Muscle layer of colon (tissue), 2 donors: ENCODE data around the gene ACOT4.
"Not testable (repeated sequence)": the region's sequence is repeated elsewhere in the genome, so short reads cannot be mapped to it uniquely, and the experiment has no call there.

Source experiments
- H3K27ac ChIP-seq: one replicate; pipeline ENCODE4 v1.7.0; 2013; ENCODE audit warnings: low read depth, mild to moderate bottlenecking, low read length, moderate library complexity
- H3K27me3 ChIP-seq, 2 donors: one replicate each; pipeline ENCODE4 v1.7.0; 2013; ENCODE audit warnings: low read length in 2 of 2, mild to moderate bottlenecking in 2 of 2; ENCODE audit not compliant: insufficient read depth in 2 of 2, control insufficient read depth in 1 of 2
- H3K36me3 ChIP-seq: one replicate; pipeline ENCODE4 v1.7.0; 2013; ENCODE audit warnings: mild to moderate bottlenecking, low read length; ENCODE audit not compliant: insufficient read depth
- H3K4me1 ChIP-seq: one replicate; pipeline ENCODE4 v1.7.0; 2013; ENCODE audit warnings: mild to moderate bottlenecking, low read length; ENCODE audit not compliant: insufficient read depth
- H3K4me3 ChIP-seq, 2 donors: one replicate each; pipeline ENCODE4 v1.7.0; 2013; ENCODE audit warnings: low read length in 2 of 2, low read depth in 1 of 2, mild to moderate bottlenecking in 1 of 2, moderate library complexity in 1 of 2
- H3K9ac ChIP-seq: one replicate; pipeline ENCODE4 v1.7.0; 2013; ENCODE audit warnings: low read length
- H3K9me3 ChIP-seq: one replicate; pipeline ENCODE4 v1.7.0; 2013; ENCODE audit warnings: mild to moderate bottlenecking, low read length
- donor health status: abdominal sarcoma.
- donor health status: Adenocarcinoma of cecum.

The ACOT4 gene

DNA sequence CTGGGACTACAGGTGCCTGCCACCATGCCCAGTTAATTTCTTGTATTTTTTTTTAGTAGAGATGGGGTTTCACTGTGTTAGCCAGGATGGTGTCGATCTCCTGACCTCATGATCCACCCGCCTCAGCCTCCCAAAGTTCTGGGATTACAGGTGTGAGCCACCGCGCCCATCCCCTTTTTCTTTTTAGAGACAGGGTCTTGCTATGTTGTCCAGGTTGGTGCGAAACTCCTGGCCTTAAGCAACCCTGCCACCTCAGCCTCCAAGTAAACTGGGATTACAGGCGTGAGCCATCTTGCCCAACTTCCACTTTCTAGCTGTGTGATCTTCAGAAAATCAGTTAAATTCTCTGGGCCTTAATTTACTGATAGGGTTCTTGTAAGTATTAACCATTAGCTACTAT is 24.7 kb upstream of the ACOT4 start:
- Histone ChIP-seq H3K4me1 (peaks cover 13% of the 10 kb centered on the region), H3K4me3 (peak overlapping the region in 1 of 2 donors; percentile 66), H3K27ac (peak overlapping the region; percentile 93)
- H3K27me3 ChIP-seq, H3K9ac ChIP-seq, H3K36me3 ChIP-seq, H3K9me3 ChIP-seq: not testable (repeated sequence)

DNA sequence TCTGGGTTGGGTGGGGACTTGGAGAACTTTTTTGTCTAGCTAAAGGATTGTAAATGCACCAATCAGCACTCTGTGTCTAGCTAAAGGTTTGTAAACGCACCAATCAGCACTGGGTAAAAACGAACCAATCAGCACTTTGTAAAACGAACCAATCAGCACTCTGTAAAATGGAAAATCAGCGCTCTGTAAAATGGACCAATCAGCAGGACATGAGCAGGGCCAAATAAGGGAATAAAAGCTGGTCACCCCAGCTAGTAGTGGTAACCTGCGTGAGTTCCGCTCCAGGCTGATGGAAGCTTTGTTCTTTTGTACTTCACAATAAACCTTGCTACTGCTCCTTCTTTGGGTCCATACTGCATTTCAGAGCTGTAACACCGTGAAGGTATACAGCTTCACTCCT is 24.3 kb upstream of the ACOT4 start:
- Histone ChIP-seq H3K4me3 (peak overlapping the region; percentile 50 to 66), H3K9ac (peak overlapping the region; percentile 66), H3K9me3 (no peaks in the 10 kb centered on the region), H3K27ac (peak overlapping the region; percentile 93), H3K27me3 (no peaks in the 10 kb centered on the region), H3K4me1 (peaks cover 13% of the 10 kb centered on the region), H3K36me3 (no peaks in the 10 kb centered on the region)

DNA sequence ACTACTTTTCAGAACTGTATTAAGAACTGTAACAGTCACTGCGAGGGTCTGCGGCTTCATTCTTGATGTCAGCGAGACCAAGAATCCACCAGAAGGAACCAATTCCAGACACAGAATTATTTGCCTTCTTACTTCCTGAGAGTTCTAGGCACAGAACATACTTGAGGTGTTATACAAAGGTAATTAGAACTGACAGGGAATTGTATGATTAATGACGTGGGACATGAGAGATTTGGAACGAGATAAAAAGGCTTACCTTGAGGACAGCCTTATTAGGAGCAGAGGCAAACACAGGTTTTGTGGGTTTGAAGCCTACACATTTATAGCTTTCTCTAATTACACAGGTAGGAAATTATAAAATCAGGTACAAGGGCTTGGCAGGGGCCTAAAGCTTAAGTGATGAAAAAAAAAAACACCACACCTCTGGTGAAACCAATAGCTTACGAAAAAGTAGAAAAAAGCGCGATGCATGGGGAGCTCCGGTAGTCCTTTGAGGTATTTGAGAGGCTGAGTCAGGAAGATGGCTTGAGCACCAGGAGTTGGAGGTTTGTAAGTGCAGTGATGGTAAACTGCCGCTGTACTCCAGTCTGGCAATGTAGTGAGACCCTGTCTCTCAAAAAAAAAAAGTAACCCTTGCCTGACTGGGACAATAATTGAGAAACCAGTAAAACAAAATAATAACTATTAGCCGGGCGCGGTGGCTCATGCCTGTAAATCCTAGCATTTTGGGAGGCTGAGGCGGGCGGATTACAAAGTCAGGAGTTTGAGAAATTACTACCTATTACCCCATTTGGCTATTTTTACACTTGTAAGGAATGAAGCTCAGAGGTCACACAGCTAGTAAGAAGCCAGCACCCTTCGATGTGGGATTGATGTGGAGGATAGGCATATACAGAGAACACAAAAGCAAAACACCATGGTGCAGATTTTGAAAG is 23.5 kb upstream of the ACOT4 start:
- Histone ChIP-seq H3K27me3 (no peaks in the 10 kb centered on the region), H3K4me3 (peak overlapping the region; percentile 50 to 66), H3K4me1 (peaks cover 13% of the 10 kb centered on the region), H3K36me3 (no peaks in the 10 kb centered on the region), H3K9me3 (no peaks in the 10 kb centered on the region), H3K9ac (peak overlapping the region; percentile 66), H3K27ac (peak overlapping the region; percentile 93)

DNA sequence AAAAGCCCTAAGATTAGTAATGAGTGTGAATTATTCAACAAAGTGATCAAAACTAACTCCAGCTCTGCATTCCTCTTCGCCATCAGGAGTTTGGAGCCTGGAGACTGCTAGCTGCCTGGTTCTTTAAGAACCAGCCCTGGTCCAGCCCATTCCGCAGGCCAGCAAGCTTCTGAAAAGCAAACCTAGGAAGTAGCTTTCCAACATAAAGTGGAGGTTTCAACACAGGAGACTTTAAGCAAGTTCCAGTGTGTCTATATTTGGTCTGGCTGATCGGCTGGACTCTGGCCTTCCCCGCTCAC is 22.8 kb upstream of the ACOT4 start:
- H3K27me3 ChIP-seq, H3K9me3 ChIP-seq, H3K36me3 ChIP-seq: not testable (repeated sequence)
- H3K4me1 ChIP-seq, result peaks cover 13% of the 10 kb centered on the region
- peak overlapping the region; percentile 93 for H3K27ac ChIP-seq
- peak overlapping the region; percentile 66 for H3K9ac ChIP-seq
- peak overlapping the region; percentile 66 to 68 for H3K4me3 ChIP-seq

DNA sequence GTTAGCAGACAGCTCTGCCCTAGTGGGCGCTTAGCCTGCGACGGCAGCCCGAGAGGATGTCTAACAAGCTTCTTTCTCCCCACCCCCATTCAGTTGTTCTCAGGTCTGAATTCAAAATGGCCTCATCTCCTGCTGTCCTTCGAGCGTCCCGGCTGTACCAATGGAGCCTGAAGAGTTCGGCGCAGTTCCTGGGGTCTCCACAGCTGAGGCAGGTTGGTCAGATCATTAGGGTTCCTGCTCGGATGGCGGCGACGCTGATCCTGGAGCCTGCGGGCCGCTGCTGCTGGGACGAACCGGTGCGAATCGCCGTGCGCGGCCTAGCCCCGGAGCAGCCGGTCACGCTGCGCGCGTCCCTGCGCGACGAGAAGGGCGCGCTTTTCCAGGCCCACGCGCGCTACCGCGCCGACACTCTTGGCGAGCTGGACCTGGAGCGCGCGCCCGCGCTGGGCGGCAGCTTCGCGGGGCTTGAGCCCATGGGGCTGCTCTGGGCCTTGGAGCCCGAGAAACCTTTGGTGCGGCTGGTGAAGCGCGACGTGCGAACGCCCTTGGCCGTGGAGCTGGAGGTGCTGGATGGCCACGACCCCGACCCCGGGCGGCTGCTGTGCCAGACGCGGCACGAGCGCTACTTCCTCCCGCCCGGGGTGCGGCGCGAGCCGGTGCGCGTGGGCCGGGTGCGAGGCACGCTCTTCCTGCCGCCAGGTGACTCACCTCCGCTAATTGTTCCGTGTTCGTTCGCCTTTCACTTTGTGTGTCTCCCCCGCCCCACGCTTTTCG is 22.3 kb upstream of the ACOT4 start, which contains the start of gene ACOT2:
Gene ACOT2, plus strand, starts transcription at position 29 of the 774 bp plus-strand sequence. Its CDS starts 28 bp downstream, at position 57.
- H3K4me3 ChIP-seq, result peak within 1 kb of the TSS; percentile 66 to 68
- H3K27me3 ChIP-seq, H3K9me3 ChIP-seq, H3K36me3 ChIP-seq: not testable (repeated sequence)
- H3K4me1 ChIP-seq, result peaks cover 13% of the 10 kb centered on the region
- H3K27ac ChIP-seq, result peak within 1 kb of the TSS; percentile 93
- H3K9ac ChIP-seq, result peak within 1 kb of the TSS; percentile 66

DNA sequence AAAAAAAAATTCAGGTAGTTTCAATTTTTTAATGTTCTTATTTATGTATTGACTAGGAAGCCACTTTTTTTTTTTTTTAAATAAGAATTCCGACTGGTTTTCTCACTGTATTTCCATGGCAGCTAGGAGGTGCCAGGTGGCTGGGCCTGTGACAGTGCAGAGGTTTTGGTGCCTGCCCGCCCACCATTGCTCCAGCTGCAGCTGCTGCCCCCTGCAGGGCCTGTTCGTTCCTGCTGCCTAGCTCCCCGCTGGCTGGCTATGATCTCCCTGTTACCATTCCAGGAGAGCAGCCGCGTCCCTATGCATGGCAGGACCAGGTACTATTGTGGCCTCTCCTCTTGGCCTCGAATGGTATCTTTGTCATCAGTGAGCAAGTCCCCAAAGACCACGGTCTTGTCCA is 20.8 kb upstream of the ACOT4 start:
- H3K4me1 ChIP-seq, result peaks cover 13% of the 10 kb centered on the region
- not testable (repeated sequence) for H3K36me3 ChIP-seq, H3K27me3 ChIP-seq, H3K9ac ChIP-seq, H3K27ac ChIP-seq, H3K9me3 ChIP-seq
- H3K4me3 ChIP-seq, result peak overlapping the region in 1 of 2 donors; percentile 35

DNA sequence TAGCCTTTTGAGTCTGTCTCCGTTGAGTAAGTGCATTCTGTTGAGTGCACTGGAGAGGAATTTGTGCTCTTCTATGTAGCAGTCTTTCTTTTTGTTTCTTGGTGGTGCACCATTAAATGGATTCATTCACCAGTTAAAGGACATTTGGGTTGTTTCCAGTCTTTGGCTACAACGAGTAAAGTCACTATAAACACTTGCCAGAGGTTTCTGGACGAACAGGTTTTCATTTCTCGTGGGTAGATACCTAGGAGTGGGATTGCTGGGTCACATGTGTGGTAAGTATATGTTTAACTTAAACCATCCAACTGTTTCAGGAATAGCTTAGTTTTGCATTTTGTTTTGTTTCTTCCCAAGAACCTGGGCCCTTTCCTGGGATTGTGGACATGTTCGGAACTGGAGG is 18.6 kb upstream of the ACOT4 start:
- not testable (repeated sequence) for H3K4me3 ChIP-seq, H3K36me3 ChIP-seq, H3K27ac ChIP-seq, H3K27me3 ChIP-seq, H3K4me1 ChIP-seq, H3K9me3 ChIP-seq, H3K9ac ChIP-seq

DNA sequence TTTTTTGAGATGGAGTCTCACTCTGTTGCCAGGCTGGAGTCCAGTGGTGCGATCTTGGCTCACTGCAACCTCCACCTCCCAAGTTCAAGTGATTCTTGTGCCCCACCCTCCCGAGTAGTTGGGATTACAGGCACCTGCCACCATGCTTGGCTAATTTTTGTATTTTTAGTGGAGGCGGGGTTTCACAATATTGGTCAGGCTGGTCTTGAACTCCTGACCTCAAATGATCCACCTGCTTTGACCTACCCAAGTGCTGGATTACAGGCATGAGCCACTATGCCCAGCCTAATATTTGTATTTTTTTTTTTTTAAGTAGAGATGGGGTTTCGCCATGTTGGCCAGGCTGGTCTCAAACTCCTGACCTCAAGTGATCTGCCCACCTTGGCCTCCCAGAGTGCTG is 17.9 kb upstream of the ACOT4 start:
- not testable (repeated sequence) for H3K4me1 ChIP-seq, H3K9ac ChIP-seq, H3K27ac ChIP-seq, H3K4me3 ChIP-seq, H3K9me3 ChIP-seq, H3K27me3 ChIP-seq
- peaks cover 11% of the 10 kb centered on the region for H3K36me3 ChIP-seq

DNA sequence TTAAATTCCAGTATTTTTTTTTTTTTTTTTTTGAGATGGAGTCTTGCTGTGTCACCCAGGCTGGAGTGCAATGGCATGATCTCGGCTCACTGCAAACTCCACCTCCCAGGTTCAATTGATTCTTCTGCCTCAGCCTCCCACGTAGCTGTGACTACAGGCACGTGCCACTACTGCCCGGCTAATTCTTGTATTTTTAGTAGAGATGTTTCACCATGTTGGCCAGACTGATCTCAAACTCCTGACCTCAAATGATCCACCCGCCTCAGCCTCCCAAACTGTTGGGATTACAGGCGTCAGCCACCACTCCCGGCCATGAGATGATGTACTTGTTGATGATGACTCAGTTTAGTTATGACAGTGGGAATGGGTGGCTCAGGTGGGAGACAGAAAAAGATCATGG is 17.4 kb upstream of the ACOT4 start:
- H3K36me3 ChIP-seq, result peaks cover 11% of the 10 kb centered on the region
- H3K9ac ChIP-seq, H3K27me3 ChIP-seq, H3K27ac ChIP-seq, H3K4me3 ChIP-seq, H3K4me1 ChIP-seq, H3K9me3 ChIP-seq: not testable (repeated sequence)

DNA sequence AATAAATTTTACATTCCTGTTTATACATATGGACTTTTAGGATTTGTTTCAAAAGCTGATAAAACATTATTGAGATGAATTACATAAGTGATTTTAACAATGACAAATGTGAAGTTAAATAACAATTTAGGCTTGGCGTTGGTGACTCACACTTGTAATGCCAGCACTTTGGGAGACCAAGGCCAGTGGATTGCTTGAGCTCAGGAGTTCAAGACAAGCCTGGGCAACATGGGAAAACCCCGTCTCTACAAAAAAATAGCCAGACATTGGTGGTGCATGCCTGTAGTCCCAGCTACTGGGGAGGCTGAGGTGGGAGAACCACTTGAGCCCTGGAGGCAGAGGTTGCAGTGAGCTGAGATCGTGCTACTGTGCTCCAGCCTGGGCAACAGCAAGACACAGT is 15.3 kb upstream of the ACOT4 start:
- no peak overlapping the region for H3K9ac ChIP-seq
- no peak overlapping the region for H3K4me3 ChIP-seq
- no peaks in the 10 kb centered on the region for H3K27me3 ChIP-seq
- no peaks in the 10 kb centered on the region for H3K4me1 ChIP-seq
- no peak overlapping the region for H3K27ac ChIP-seq
- no peaks in the 10 kb centered on the region for H3K9me3 ChIP-seq
- peaks cover 17% of the 10 kb centered on the region for H3K36me3 ChIP-seq

DNA sequence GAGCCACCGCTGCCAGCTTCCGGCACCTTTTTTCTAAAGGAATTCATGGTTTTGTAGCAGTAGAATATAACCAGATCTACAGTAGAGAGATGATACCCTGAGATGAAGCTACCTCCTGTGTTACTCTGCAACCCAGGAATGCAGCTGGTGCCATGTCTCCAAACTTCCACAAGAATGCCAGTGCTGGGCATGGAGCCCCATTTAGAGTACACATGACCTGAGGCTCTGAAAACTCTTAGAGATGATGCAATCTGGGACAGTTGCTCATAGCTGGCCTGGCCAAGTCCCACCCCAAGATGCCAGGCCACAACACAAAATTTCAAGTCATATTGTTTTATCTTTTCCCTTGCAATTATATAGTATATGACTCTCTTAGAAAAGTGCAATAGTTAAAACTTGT is 14.5 kb upstream of the ACOT4 start:
- not testable (repeated sequence) for H3K4me1 ChIP-seq, H3K9ac ChIP-seq, H3K4me3 ChIP-seq, H3K27me3 ChIP-seq, H3K27ac ChIP-seq, H3K9me3 ChIP-seq
- peaks cover 17% of the 10 kb centered on the region for H3K36me3 ChIP-seq
